HG03196 (cell line): ENCODE data around the gene TGDS.
A peak's percentile ranks its signal among the peaks of the same experiment; 100 is the strongest.
"Not testable (repeated sequence)": the region's sequence is repeated elsewhere in the genome, so short reads cannot be mapped to it uniquely, and the experiment has no call there.

Source experiments
- ATAC-seq: cut with Tn5 transposase; IDR thresholded peaks from one replicate; pipeline ENCODE4 v1.9.1; 2021; ENCODE audit not compliant: unreplicated experiment

Gene TGDS

GRCh38 chr13:94595950-94596574, at the start of gene TGDS:
Gene TGDS (minus strand): TSS chr13:94596152. CDS start chr13:94596136, 16 bp downstream.
- peak; percentile 98 for ATAC-seq

GRCh38 chr13:94641409-94641941, 45.5 kb upstream of the TGDS start:
- no peak for ATAC-seq

GRCh38 chr13:94640721-94641120, 44.8 kb upstream of the TGDS start:
- no peak for ATAC-seq

GRCh38 chr13:94637677-94638076, 41.7 kb upstream of the TGDS start:
- not testable (repeated sequence) for ATAC-seq

- ATAC-seq: no peak
These were observed 41.1 kb upstream of the TGDS start for GRCh38 chr13:94636942-94637578.

- ATAC-seq: not testable (repeated sequence)
These were observed 40.1 kb upstream of the TGDS start for GRCh38 chr13:94636096-94636495.

- ATAC-seq: no peak
These were observed 36.5 kb upstream of the TGDS start for GRCh38 chr13:94632226-94632980.

GRCh38 chr13:94630858-94631257, 34.9 kb upstream of the TGDS start:
- no peak for ATAC-seq

- no peak for ATAC-seq
These were observed 27.4 kb upstream of the TGDS start for GRCh38 chr13:94623316-94623715.

- no peak for ATAC-seq
These were observed 26.4 kb upstream of the TGDS start for GRCh38 chr13:94622344-94622743.

GRCh38 chr13:94620286-94620896, 24.4 kb upstream of the TGDS start:
- ATAC-seq: peak; percentile 78

GRCh38 chr13:94617389-94618000, 21.5 kb upstream of the TGDS start:
- no peak for ATAC-seq

- no peak for ATAC-seq
These were observed 17.1 kb upstream of the TGDS start for GRCh38 chr13:94613051-94613450.

- no peak for ATAC-seq
These were observed 16.1 kb upstream of the TGDS start for GRCh38 chr13:94612050-94612449.

- no peak for ATAC-seq
These were observed 14.5 kb upstream of the TGDS start for GRCh38 chr13:94610475-94610874.

- no peak for ATAC-seq
These were observed 13.2 kb upstream of the TGDS start for GRCh38 chr13:94609196-94609595.

GRCh38 chr13:94608586-94608985, 12.6 kb upstream of the TGDS start:
- ATAC-seq: no peak

GRCh38 chr13:94607939-94608338, 12.0 kb upstream of the TGDS start:
- no peak for ATAC-seq

GRCh38 chr13:94607056-94607455, 11.1 kb upstream of the TGDS start:
- ATAC-seq: no peak

- ATAC-seq: no peak
These were observed 6.5 kb upstream of the TGDS start for GRCh38 chr13:94602467-94602866.
